HEK293 (cell line): Measurements from ENCODE around the gene AURKB.
A peak's percentile ranks its signal among the peaks of the same experiment; 100 is the strongest.

Experiments
- CTCF ChIP-seq: fragments of 450-650 bp; formaldehyde crosslinking; IDR thresholded peaks from 2 replicates; pipeline ENCODE4 v1.5.1; 2016; ENCODE audit warnings: missing biosample characterization, missing genetic modification characterization
- FEZF1 ChIP-seq: fragments of 450-650 bp; formaldehyde crosslinking; IDR thresholded peaks from 2 replicates; pipeline ENCODE4 v1.5.1; 2016; ENCODE audit warnings: missing biosample characterization, missing genetic modification characterization
- KLF7 ChIP-seq: fragments of 450-650 bp; formaldehyde crosslinking; IDR thresholded peaks from 2 replicates; pipeline ENCODE4 v1.5.1; 2016; ENCODE audit warnings: missing biosample characterization, missing genetic modification characterization, borderline replicate concordance
- PBX3 ChIP-seq: sonication (generic); formaldehyde crosslinking; IDR thresholded peaks from 2 replicates; pipeline ENCODE4 v1.8.1; 2022; ENCODE audit warnings: mild to moderate bottlenecking, moderate library complexity, missing genetic modification reagents
- PRDM1 ChIP-seq: fragments of 450-650 bp; formaldehyde crosslinking; IDR thresholded peaks from 2 replicates; pipeline ENCODE4; 2016; ENCODE audit warnings: missing biosample characterization, missing genetic modification characterization
- TCF7L2 ChIP-seq: IDR thresholded peaks from 2 replicates; pipeline ENCODE4 v1.6.1; 2011; ENCODE audit warnings: low read depth, mild to moderate bottlenecking, inconsistent platforms, low read length, moderate library complexity, borderline replicate concordance
- YY1 ChIP-seq: fragments of 450-650 bp; formaldehyde crosslinking; IDR thresholded peaks from 2 replicates; pipeline ENCODE4 v1.5.1; 2018; ENCODE audit warnings: missing biosample characterization, missing genetic modification characterization
- ZBTB10 ChIP-seq: fragments of 450-650 bp; formaldehyde crosslinking; IDR thresholded peaks from 2 replicates; pipeline ENCODE4 v1.5.1; 2016; ENCODE audit warnings: missing biosample characterization, missing genetic modification characterization
- ZBTB11 ChIP-seq: fragments of 450-650 bp; formaldehyde crosslinking; conservative IDR thresholded peaks from 2 replicates; pipeline ENCODE4 v1.5.1; 2016; ENCODE audit warnings: low read depth, missing biosample characterization, missing genetic modification characterization
- ZFP3 ChIP-seq: fragments of 450-650 bp; formaldehyde crosslinking; IDR thresholded peaks from 2 replicates; pipeline ENCODE4 v1.5.1; 2016; ENCODE audit warnings: low read depth, missing biosample characterization, missing genetic modification characterization
- ZFP37 ChIP-seq: fragments of 450-650 bp; formaldehyde crosslinking; IDR thresholded peaks from 2 replicates; pipeline ENCODE4 v1.5.1; 2016; ENCODE audit warnings: missing biosample characterization, missing genetic modification characterization
- ZNF157 ChIP-seq: fragments of 450-650 bp; formaldehyde crosslinking; IDR thresholded peaks from 2 replicates; pipeline ENCODE4 v1.5.1; 2016; ENCODE audit warnings: missing biosample characterization, missing genetic modification characterization
- ZNF169 ChIP-seq: fragments of 450-650 bp; formaldehyde crosslinking; IDR thresholded peaks from 2 replicates; pipeline ENCODE4 v1.5.1; 2016; ENCODE audit warnings: missing biosample characterization, missing genetic modification characterization
- ZNF2 ChIP-seq: fragments of 450-650 bp; formaldehyde crosslinking; IDR thresholded peaks from 2 replicates; pipeline ENCODE4 v1.5.1; 2016; ENCODE audit warnings: missing biosample characterization, missing genetic modification characterization
- ZNF24 ChIP-seq: fragments of 450-650 bp; formaldehyde crosslinking; IDR thresholded peaks from 2 replicates; pipeline ENCODE4 v1.5.1; 2016; ENCODE audit warnings: missing biosample characterization, missing genetic modification characterization
- ZNF292 ChIP-seq: fragments of 450-650 bp; formaldehyde crosslinking; IDR thresholded peaks from 2 replicates; pipeline ENCODE4 v1.5.1; 2016; ENCODE audit warnings: low read depth, missing biosample characterization, missing genetic modification characterization, borderline replicate concordance
- ZNF311 ChIP-seq: fragments of 450-650 bp; formaldehyde crosslinking; IDR thresholded peaks from 2 replicates; pipeline ENCODE4 v1.5.1; 2017; ENCODE audit warnings: missing biosample characterization, missing genetic modification characterization, borderline replicate concordance
- ZNF335 ChIP-seq: fragments of 450-650 bp; formaldehyde crosslinking; conservative IDR thresholded peaks from 2 replicates; pipeline ENCODE4 v1.5.1; 2016; ENCODE audit warnings: missing biosample characterization, missing genetic modification characterization
- ZNF391 ChIP-seq: fragments of 450-650 bp; formaldehyde crosslinking; IDR thresholded peaks from 2 replicates; pipeline ENCODE4 v1.5.1; 2016; ENCODE audit warnings: low read depth, missing biosample characterization, missing genetic modification characterization, borderline replicate concordance
- ZNF624 ChIP-seq: fragments of 450-650 bp; formaldehyde crosslinking; IDR thresholded peaks from 2 replicates; pipeline ENCODE4 v1.5.1; 2017; ENCODE audit warnings: missing biosample characterization, missing genetic modification characterization
- ZNF629 ChIP-seq: fragments of 450-650 bp; formaldehyde crosslinking; IDR thresholded peaks from 2 replicates; pipeline ENCODE4 v1.5.1; 2017; ENCODE audit warnings: missing biosample characterization, missing genetic modification characterization
- ZNF747 ChIP-seq: fragments of 450-650 bp; formaldehyde crosslinking; IDR thresholded peaks from 2 replicates; pipeline ENCODE4 v1.5.1; 2016; ENCODE audit warnings: missing biosample characterization, missing genetic modification characterization
- ZNF76 ChIP-seq: fragments of 450-650 bp; formaldehyde crosslinking; IDR thresholded peaks from 2 replicates; pipeline ENCODE4; 2016; ENCODE audit warnings: low read depth, missing biosample characterization, missing genetic modification characterization, borderline replicate concordance
- ZNF776 ChIP-seq: fragments of 450-650 bp; formaldehyde crosslinking; IDR thresholded peaks from 2 replicates; pipeline ENCODE4 v1.5.0; 2017; ENCODE audit warnings: missing biosample characterization, missing genetic modification characterization, borderline replicate concordance
- ZNF843 ChIP-seq: fragments of 450-650 bp; formaldehyde crosslinking; IDR thresholded peaks from 2 replicates; pipeline ENCODE4 v1.5.1; 2016; ENCODE audit warnings: missing biosample characterization, missing genetic modification characterization
- ZSCAN23 ChIP-seq: fragments of 450-650 bp; formaldehyde crosslinking; IDR thresholded peaks from 2 replicates; pipeline ENCODE4 v1.5.1; 2016; ENCODE audit warnings: missing biosample characterization, missing genetic modification characterization
- ZSCAN30 ChIP-seq: fragments of 450-650 bp; IDR thresholded peaks from 2 replicates; pipeline ENCODE4 v1.5.1; 2018; ENCODE audit warnings: missing biosample characterization, mild to moderate bottlenecking, missing genetic modification characterization, moderate library complexity

AURKB gene

GRCh38 chr17:8186787-8187516, 23.4 kb downstream of the AURKB start (continued):
- no peak for TF ChIP-seq ZNF747 (tag by site-specific recombination)
- no peak; the same call in 1 of the 2 replicates for TF ChIP-seq YY1 (tag by site-specific recombination)
- TF ChIP-seq ZNF157 (tag by site-specific recombination): no peak
- peak; percentile 63; the same call in 1 of the 2 replicates for TF ChIP-seq ZSCAN30 (tag by site-specific recombination)
- peak; percentile 59; the same call in 1 of the 2 replicates for TF ChIP-seq PBX3 (CRISPR knock-in tag)
- peak; percentile 94 for TF ChIP-seq CTCF
- TF ChIP-seq FEZF1: peak; percentile 28; the same call in 1 of the 2 replicates
- no peak; the same call in 1 of the 2 replicates for TF ChIP-seq ZBTB11 (tag by site-specific recombination)
- TF ChIP-seq ZNF169 (tag by site-specific recombination): no peak
- TF ChIP-seq ZNF391 (tag by site-specific recombination): peak; percentile 72; the same call in 1 of the 2 replicates
- peak; percentile 85; the same call in 1 of the 2 replicates for TF ChIP-seq ZSCAN23
- TF ChIP-seq ZFP37 (tag by site-specific recombination): peak; percentile 62; the same call in 1 of the 2 replicates
- TF ChIP-seq ZFP3 (tag by site-specific recombination): no peak
- TF ChIP-seq ZBTB10: peak; percentile 34; the same call in 1 of the 2 replicates
- peak; percentile 88 for TF ChIP-seq ZNF629 (tag by site-specific recombination)
- peak; percentile 86 for TF ChIP-seq ZNF24 (tag by site-specific recombination)
- peak; percentile 56 for TF ChIP-seq ZNF843 (tag by site-specific recombination)
- peak; percentile 87 for TF ChIP-seq PRDM1 (tag by site-specific recombination)
- TF ChIP-seq TCF7L2: no peak
- TF ChIP-seq ZNF76: peak; percentile 61; the same call in 1 of the 2 replicates
- no peak for TF ChIP-seq ZNF311 (tag by site-specific recombination)
- no peak for TF ChIP-seq ZNF292
- TF ChIP-seq ZNF2 (tag by site-specific recombination): peak; percentile 87
- no peak; the same call in 1 of the 2 replicates for TF ChIP-seq ZNF624 (tag by site-specific recombination)
- no peak for TF ChIP-seq ZNF776 (tag by site-specific recombination)
- peak; percentile 21; the same call in 1 of the 2 replicates for TF ChIP-seq ZNF335 (tag by site-specific recombination)
- peak; percentile 32; the same call in 1 of the 2 replicates for TF ChIP-seq KLF7 (tag by site-specific recombination)
